ENCODE measurements around the gene SLC37A4.
"Not testable (repeated sequence)": the region's sequence is repeated elsewhere in the genome, so short reads cannot be mapped to it uniquely, and the experiment has no call there.

The SLC37A4 gene

DNA sequence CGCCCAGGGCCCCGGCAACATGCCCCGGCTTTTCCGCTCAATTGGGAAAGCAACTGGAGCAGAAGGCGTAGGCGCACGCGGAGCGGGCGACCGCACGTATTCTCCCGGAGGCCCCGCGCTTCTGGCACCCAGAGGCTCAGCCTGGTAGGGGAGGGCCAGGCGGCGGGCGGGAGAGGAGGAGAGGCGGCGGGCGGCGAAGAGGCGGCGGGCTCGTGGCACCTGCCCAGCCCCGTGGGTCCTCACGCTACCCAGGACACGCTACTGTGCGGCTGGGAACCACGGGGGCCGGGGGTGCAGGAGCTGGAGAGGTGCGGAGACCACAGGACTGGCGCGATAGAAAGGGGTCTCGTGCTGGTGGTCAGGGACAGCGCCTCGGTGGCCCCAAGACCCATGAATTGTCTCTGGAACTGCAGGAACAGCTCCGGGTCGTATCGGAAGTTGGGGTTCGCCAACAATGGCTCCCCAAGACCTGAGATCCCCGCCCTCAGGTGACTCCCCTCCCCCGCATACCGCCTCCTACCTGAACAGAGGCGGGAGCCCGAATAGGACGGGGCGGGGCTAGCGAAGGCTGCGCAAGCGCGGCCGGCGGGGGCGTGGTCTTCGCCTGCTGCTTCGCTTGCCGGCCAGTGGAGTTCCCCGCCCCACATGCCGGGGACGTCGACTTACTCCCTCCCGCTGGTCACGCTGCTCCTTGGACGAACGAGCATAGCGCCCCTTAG lies at the start of gene SLC37A4:
Gene SLC37A4 (minus strand): TSS at position 549 of the 719 bp plus-strand sequence.
- DNase-seq: peak; percentile 99

- DNase-seq: no peak
These were observed 48.2 kb upstream of the SLC37A4 start for GRCh38 chr11:119078675-119079420.

DNA sequence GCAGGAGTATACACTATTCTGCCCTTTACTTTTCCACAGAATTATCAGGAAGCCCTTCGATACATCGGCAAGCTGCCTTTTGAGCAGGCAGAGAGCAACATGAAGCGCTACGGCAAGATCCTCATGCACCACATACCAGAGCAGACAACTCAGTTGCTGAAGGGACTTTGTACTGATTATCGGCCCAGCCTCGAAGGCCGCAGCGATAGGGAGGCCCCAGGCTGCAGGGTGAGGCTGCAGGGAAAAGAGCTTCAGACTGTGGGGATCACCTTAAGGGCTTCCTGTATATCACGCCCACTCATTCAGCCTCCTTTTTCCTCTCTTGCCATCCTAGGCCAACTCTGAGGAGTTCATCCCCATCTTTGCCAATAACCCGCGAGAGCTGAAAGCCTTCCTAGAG lies 47.2 kb upstream of the SLC37A4 start:
- no peak for DNase-seq

- peak; percentile 95 for DNase-seq
These were observed 36.9 kb upstream of the SLC37A4 start, which contains the start of gene VPS11 for GRCh38 chr11:119067371-119068222. TSS of gene VPS11 (plus strand) at chr11:119067818. CDS start at chr11:119067824, 6 bp downstream.

DNA sequence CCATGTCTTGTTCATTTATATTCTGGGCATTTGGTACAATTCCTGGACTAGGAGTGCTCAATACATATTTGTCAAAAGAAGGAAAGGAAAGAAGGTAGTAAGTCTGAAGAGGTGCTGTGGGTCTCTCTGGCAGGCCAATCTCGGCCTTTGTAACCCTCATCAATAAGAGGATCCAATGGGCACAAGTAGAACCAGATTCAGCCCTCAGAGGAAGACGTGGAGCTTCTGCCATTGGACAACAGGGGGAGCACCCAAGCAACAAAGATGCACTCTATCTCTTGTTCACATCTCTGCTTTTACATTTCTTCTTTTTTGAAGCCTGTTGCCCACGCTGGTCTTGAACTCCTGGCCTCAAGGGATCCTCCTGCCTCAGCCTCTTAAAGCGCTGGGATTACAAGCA lies 34.7 kb upstream of the SLC37A4 start:
- peak; percentile 17 for DNase-seq

GRCh38 chr11:119062779-119063178 lies 32.1 kb upstream of the SLC37A4 start:
- no peak for DNase-seq

GRCh38 chr11:119061256-119061655 lies 30.6 kb upstream of the SLC37A4 start:
- DNase-seq: no peak

DNA sequence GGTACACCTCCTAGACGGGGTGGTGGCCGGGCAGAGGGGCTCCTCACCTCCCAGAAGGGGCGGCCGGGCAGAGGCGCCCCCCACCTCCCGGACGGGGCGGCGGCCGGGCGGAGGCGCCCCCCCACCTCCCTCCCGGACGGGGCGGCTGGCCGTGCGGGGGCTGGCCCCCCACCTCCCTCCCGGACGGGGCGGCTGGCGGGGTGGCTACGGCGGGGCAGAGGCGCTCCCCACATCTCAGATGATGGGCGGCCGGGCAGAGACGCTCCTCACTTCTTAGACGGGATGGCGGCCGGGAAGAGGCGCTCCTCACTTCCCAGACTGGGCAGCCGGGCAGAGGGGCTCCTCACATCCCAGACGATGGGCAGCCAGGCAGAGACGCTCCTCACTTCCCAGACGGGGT lies 28.5 kb upstream of the SLC37A4 start:
- not testable (repeated sequence) for DNase-seq

DNA sequence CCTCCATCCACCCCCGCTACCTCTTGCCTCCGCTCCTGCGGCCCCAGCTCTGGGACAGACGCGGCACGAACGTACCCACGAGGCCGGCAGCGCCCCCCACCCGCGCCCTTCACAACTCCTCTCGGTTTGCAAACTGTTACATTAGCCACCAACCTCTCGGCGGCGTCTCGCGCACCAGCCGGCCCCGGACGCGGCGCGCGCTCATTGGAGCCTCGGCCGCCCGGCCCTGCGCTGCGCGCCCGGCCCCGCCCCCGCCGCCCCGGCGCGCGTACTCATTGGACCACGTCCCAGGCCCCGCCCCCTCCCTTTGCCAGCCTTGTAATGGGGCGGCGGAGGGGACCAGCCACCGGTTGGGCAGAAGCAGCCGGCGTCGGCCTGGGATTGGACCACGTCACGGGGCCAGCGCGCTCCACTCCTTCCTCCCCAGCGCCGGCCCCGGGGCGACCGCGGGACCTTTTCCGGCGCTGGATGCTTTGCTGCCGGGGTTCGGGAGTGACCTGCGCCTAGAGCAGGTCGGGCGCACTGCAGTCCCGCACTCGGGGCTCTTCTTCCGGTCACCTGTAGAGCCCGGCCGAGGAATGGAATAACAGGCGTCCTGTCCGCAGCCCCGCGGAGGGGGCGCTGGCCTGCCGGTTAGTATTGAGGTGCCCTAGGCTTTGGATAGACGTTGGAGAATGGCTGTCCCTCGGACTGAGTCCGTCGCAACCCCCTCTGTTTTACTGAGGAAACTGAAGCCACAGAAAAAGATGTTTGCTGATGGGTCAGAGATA lies 26.5 kb upstream of the SLC37A4 start, which contains the start of gene HYOU1:
Gene HYOU1 (minus strand): TSS at position 206 of the 770 bp plus-strand sequence. CDS start 1,045 bp downstream, outside the sequence.
- peak; percentile 98 for DNase-seq

GRCh38 chr11:119056421-119056999 lies 25.8 kb upstream of the SLC37A4 start:
- peak; percentile 36 for DNase-seq

GRCh38 chr11:119055901-119056300 lies 25.2 kb upstream of the SLC37A4 start:
- DNase-seq: no peak

- no peak for DNase-seq
These were observed 23.7 kb upstream of the SLC37A4 start for GRCh38 chr11:119054418-119054817.

DNA sequence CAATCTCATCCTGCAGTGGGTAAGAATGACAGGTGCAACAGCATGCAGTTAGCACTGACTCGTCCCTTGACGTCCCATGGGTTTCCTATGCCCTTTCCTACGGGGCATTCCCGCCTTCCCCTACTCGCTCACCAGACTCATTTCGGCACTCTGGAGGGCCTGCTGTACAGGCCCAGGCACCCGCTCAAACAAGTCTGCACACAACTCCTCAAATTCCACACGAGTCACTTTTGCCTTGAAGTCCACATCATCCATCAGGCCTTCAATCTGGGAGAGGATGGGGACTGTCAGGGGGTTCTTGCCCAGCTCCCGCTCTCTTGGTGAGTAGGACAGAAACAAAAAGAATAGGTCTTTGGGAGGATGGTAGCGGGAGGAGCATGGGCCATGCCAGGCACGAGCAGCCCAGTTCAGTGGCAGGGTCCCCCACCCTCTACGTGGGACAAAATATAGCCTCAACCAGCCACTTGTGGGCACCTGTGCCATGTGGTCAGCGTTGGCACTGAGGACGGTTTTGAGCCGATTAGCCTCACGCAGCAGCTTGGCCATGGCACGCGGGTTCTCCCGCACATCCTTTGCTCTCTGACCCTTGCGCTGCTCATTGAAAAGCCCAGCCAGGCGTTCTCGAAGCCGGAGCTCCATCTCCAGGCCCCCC lies 21.6 kb upstream of the SLC37A4 start:
- DNase-seq: no peak

DNA sequence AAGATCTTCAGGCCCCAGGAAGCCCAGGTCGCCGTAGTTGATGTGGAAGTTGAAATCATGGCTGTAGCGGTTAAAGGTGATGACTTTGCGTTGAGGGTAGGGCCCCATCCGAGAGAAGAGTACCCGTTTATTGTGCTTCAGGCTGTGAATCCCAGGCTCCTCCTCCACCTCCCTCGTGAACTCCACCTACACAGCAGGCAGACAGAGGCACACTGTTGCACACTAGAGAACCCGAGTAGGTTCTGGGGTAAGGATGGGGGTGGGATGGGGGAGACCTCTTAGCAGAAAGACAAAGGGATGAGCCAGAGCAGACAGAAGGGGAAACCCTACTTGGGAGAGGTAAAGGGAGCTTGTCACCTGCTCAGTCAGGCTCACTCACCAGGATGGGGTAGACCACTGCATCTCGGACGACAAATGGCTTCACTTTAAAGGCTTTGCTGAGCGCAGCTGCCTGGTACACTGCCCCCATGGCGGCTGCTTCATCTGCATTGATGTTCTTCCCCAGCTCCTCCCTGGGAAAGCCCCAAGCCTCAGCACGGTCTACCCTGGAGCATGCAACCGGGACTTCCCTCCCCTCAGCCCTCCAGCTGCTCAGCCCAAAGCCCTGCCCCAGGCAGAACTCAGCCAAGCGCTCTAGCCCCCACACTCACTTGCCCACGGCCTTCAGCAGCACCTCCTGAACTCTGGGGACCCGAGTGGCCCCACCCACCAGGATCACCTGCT lies 20.9 kb upstream of the SLC37A4 start:
- DNase-seq: no peak

GRCh38 chr11:119049081-119049480 lies 18.4 kb upstream of the SLC37A4 start:
- DNase-seq: no peak

- no peak for DNase-seq
These were observed 18.0 kb upstream of the SLC37A4 start for GRCh38 chr11:119048644-119049043.

DNA sequence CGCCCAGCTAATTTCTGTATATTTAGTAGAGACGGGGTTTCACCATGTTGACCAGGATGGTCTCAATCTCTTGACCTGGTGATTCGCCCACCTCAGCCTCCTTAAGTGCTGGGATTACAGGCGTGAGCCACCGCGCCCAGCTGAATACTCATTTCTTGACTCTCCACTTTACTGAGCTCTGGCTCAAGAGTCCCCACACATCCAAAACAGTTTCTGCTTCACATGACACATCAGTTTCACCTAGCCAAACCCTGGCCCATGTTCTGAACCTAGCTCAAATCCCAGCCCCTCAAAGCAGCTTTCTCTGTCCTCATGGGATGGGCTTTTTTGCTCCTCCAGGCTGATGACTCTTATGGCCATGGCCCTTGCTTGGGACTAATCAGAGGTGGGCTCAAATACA lies 16.5 kb upstream of the SLC37A4 start:
- no peak for DNase-seq

DNA sequence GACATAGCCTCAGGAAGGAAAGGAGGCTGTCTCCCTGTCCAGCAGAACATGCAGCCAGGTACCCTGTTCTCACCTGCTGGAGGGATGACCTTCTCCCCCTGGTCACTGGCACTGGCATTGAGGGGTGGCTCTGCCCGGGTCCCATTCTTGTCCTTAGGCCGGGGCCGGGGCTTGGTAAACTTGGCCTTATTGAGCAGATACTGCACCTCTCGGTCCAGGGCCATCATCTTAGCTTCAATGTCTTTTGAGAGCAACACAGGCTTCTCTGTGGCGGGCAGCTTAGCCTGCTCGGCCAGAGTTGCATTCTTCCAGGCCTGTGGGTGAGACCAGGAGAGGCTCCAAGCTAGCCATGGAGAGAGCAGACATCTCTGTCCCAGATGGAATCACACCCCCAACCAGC lies 15.8 kb upstream of the SLC37A4 start:
- no peak for DNase-seq

DNA sequence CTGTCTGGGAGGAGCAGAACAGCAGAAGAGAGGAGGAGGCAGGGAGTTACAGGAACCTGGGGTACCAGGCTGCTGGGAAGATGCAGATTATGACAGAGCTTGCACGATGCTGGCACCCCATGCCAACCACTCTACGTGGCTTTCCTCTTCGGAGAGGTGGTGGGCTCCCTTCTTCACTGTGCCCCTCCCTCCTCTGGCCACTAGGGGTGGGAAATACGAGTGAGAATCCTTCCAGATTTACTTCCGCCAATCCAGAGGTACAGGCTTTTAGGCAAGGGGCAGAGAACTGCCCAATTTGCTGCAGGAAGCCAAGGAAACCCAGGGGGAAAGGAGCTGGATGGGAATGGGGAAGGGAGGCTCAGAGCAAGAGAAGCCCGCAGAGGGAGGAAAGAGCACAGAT lies 14.0 kb upstream of the SLC37A4 start:
- DNase-seq: no peak

DNA sequence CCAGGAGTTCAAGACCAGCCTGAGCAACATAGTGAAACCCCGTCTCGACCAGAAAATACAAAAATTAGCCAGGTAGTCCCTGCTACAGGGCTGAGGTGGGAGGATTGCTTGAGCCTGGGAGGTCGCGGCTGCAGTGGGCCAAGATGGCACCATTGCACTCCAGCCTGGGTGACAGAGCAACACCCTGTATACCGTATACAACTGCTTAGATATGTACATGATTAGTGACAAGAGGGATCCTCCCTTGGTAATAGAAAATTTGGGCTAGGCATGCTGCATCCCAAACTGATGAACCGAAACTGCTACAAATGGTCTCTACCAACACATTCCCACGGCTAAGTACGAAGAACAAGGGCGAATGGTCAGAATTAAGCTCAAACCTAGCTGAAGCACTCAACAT lies 12.2 kb upstream of the SLC37A4 start:
- no peak for DNase-seq

Data from activated effector memory CD4-positive, alpha-beta T cell treated with Interleukin-2 at 50 U/mL for 16 hours (primary cell).